ENCODE measurements around the gene MED15.

GRCh38 chr22:20581503-20582170, 74.2 kb downstream of the MED15 start:
- no peak for TF ChIP-seq POLR2AphosphoS5 (IDR thresholded peaks at IDR 0.05)
- TF ChIP-seq, protein P1, sequence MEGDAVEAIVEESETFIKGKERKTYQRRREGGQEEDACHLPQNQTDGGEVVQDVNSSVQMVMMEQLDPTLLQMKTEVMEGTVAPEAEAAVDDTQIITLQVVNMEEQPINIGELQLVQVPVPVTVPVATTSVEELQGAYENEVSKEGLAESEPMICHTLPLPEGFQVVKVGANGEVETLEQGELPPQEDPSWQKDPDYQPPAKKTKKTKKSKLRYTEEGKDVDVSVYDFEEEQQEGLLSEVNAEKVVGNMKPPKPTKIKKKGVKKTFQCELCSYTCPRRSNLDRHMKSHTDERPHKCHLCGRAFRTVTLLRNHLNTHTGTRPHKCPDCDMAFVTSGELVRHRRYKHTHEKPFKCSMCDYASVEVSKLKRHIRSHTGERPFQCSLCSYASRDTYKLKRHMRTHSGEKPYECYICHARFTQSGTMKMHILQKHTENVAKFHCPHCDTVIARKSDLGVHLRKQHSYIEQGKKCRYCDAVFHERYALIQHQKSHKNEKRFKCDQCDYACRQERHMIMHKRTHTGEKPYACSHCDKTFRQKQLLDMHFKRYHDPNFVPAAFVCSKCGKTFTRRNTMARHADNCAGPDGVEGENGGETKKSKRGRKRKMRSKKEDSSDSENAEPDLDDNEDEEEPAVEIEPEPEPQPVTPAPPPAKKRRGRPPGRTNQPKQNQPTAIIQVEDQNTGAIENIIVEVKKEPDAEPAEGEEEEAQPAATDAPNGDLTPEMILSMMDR (IDR thresholded peaks at IDR 0.05), result no peak
- TF ChIP-seq POLR2A (IDR thresholded peaks at IDR 0.05), result no peak
